Gastrocnemius medialis (tissue), 4 donors: Measurements from ENCODE around the gene FOXD4L1. TPM values are rescaled to one million over a fixed set of nuclear protein-coding genes. Genes with fewer than 3 reads are reported as not detected.
A peak's percentile ranks its signal among the peaks of the same experiment; 100 is the strongest.
"Not testable (repeated sequence)": the region's sequence is repeated elsewhere in the genome, so short reads cannot be mapped to it uniquely, and the experiment has no call there.

Source experiments
- ATAC-seq, 2 donors: fragments of 150-250 bp; one replicate each; pipeline ENCODE4 v1.9.1; 2016
- DNase-seq, 2 donors: peaks; one replicate each; pipeline ENCODE4 v3.0.0-alpha.2; 2019
- H3K27ac ChIP-seq, 4 donors: fragments of 200-600 bp; sonication (generic); 1 replicate in 1 of 4; 2 replicates in 3 of 4; pipeline ENCODE4 v1.5.1; 2016 to 2018; ENCODE audit warnings: mild to moderate bottlenecking in 2 of 4, moderate library complexity in 1 of 4
- H3K27me3 ChIP-seq, 3 donors: fragments of 200-600 bp; sonication (generic) in 2 of 3; 1 replicate in 1 of 3; 2 replicates in 2 of 3; pipeline versions ENCODE4 v1.5.1 to v1.6.0; 2016 to 2019; ENCODE audit warnings: mild to moderate bottlenecking in 1 of 3, moderate library complexity in 1 of 3
- H3K36me3 ChIP-seq, 2 donors: fragments of 200-600 bp; sonication (generic) in 1 of 2; one replicate each; pipeline ENCODE4 v1.5.1; 2017 to 2018
- H3K4me1 ChIP-seq, 2 donors: fragments of 200-600 bp; sonication (generic) in 1 of 2; one replicate each; pipeline ENCODE4 v1.5.1; 2016 to 2017; ENCODE audit warnings: mild to moderate bottlenecking in 2 of 2
- H3K4me3 ChIP-seq, 4 donors: fragments of 200-600 bp; sonication (generic) in 3 of 4; 1 replicate in 1 of 4; 2 replicates in 3 of 4; pipeline ENCODE4 v1.5.1; 2016 to 2019; ENCODE audit warnings: mild to moderate bottlenecking in 2 of 4
- H3K9me3 ChIP-seq, 3 donors: fragments of 200-600 bp; sonication (generic) in 2 of 3; 1 replicate in 1 of 3; 2 replicates in 2 of 3; pipeline ENCODE4 v1.5.1; 2016 to 2019
- CTCF ChIP-seq, 5 experiments: fragments of 450-650 bp in 3 of 5; fragments of 200-600 bp in 2 of 5; sonication (generic) in 2 of 5; IDR thresholded peaks in 4 of 5; conservative IDR thresholded peaks in 1 of 5; 1 replicate in 4 of 5; 2 replicates in 1 of 5; pipeline ENCODE4 v1.5.1; 2016 to 2019; ENCODE audit warnings: antibody characterized with exemption in 5 of 5, mild to moderate bottlenecking in 3 of 5, moderate library complexity in 3 of 5
- in situ Hi-C, 4 donors: fragments of 200-750 bp; cut with MboI; loops; one replicate each; pipeline versions ENCODE4 v1.15.0 to v1.8.0; 2017; ENCODE audit warnings: low sequenced_read_pairs in 4 of 4
- intact Hi-C: fragments of 100-400 bp; cut with DNase I; formaldehyde crosslinking; loops from one replicate; pipeline ENCODE4 v1.15.1; 2023; ENCODE audit warnings: low total_unique reads
- total RNA-seq, 4 donors: library from RNA; depleted of rRNA; stranded (reverse); fragments of >200 nt; gene quantifications; one replicate each; pipeline versions ENCODE4 v1.1.0 to v1.2.3, GENCODE V29; 2016

FOXD4L1 gene
- total RNA-seq, 4 donors from 2014 or later: 0.13 TPM; not detected in 3

GRCh38 chr2:113528126-113528525, 29.7 kb downstream of the FOXD4L1 start:
- H3K4me1 ChIP-seq, H3K27ac ChIP-seq, H3K36me3 ChIP-seq, H3K9me3 ChIP-seq, H3K27me3 ChIP-seq, ATAC-seq, DNase-seq, H3K4me3 ChIP-seq, in situ Hi-C loops, intact Hi-C loops: not testable (repeated sequence)

- in situ Hi-C loops, H3K27ac ChIP-seq, intact Hi-C loops: not testable (repeated sequence)
Measured at GRCh38 chr2:113528904-113529303, 30.4 kb downstream of the FOXD4L1 start.

GRCh38 chr2:113532991-113533390, 34.5 kb downstream of the FOXD4L1 start:
- H3K36me3 ChIP-seq, DNase-seq, H3K4me3 ChIP-seq, H3K27ac ChIP-seq, H3K4me1 ChIP-seq, H3K9me3 ChIP-seq, H3K27me3 ChIP-seq, intact Hi-C loops, ATAC-seq, in situ Hi-C loops: not testable (repeated sequence)

More at GRCh38 chr2:113528904-113529303, 30.4 kb downstream of the FOXD4L1 start:
- not testable (repeated sequence) for H3K27me3 ChIP-seq, H3K36me3 ChIP-seq, H3K4me1 ChIP-seq, H3K4me3 ChIP-seq, ATAC-seq, H3K9me3 ChIP-seq, DNase-seq

GRCh38 chr2:113536573-113536972, 38.1 kb downstream of the FOXD4L1 start:
- in situ Hi-C loops, H3K36me3 ChIP-seq, H3K9me3 ChIP-seq, intact Hi-C loops, H3K27ac ChIP-seq, H3K4me3 ChIP-seq, DNase-seq, H3K27me3 ChIP-seq, H3K4me1 ChIP-seq: not testable (repeated sequence)
- peak in 1 of 2 donors; percentile 52 for ATAC-seq

- H3K36me3 ChIP-seq, DNase-seq, H3K4me1 ChIP-seq, in situ Hi-C loops, ATAC-seq, H3K27me3 ChIP-seq, intact Hi-C loops, H3K27ac ChIP-seq, H3K9me3 ChIP-seq: not testable (repeated sequence)
- H3K4me3 ChIP-seq: peak overlapping the region in 1 of 4 donors; percentile 54
Measured at GRCh38 chr2:113540834-113541203, 42.4 kb downstream of the FOXD4L1 start.

- DNase-seq, H3K9me3 ChIP-seq, in situ Hi-C loops, H3K4me1 ChIP-seq, intact Hi-C loops, H3K27me3 ChIP-seq, H3K36me3 ChIP-seq: not testable (repeated sequence)
- Histone ChIP-seq H3K27ac (peak overlapping the region; percentile 4 to 72 (median 67)), H3K4me3 (peak overlapping the region; percentile 54 to 85 (median 61))
- ATAC-seq: peak; percentile 53 to 59
Measured at GRCh38 chr2:113541204-113541975, 42.9 kb downstream of the FOXD4L1 start.

GRCh38 chr2:113541976-113542485, 43.6 kb downstream of the FOXD4L1 start:
- H3K27ac ChIP-seq: peak overlapping the region in 1 of 4 donors; percentile 72
- H3K9me3 ChIP-seq, H3K27me3 ChIP-seq, H3K36me3 ChIP-seq, H3K4me1 ChIP-seq, DNase-seq, in situ Hi-C loops, intact Hi-C loops: not testable (repeated sequence)
- peak in 1 of 5 experiments; percentile 6 for TF ChIP-seq CTCF (IDR thresholded peaks at IDR 0.05 in 4 of 5, conservative IDR thresholded peaks at IDR 0.05 in 1 of 5)
- peak; percentile 34 to 59 for ATAC-seq
- peak overlapping the region; percentile 54 to 85 (median 61) for H3K4me3 ChIP-seq

- H3K36me3 ChIP-seq, H3K9me3 ChIP-seq, H3K27me3 ChIP-seq, in situ Hi-C loops, intact Hi-C loops, H3K4me1 ChIP-seq, DNase-seq, H3K27ac ChIP-seq: not testable (repeated sequence)
- H3K4me3 ChIP-seq: peak overlapping the region in 3 of 4 donors; percentile 54 to 62 (median 60)
- ATAC-seq: peak; percentile 13 to 18
Measured at GRCh38 chr2:113542529-113542928, 44.1 kb downstream of the FOXD4L1 start.

Other genes starting within 250 kb of the FOXD4L1 start
- 1 to 10 TPM in 3 of 4 donors, under 1 TPM in 1; 0.27 to 8.7 (median 2.1) TPM for gene PAX8, start 219.7 kb upstream of the FOXD4L1 start, total RNA-seq
- 10 to 100 TPM; 16.1 to 48.2 (median 34.0) TPM for gene ZNG1B, start 61.0 kb upstream of the FOXD4L1 start, total RNA-seq
- 1 to 10 TPM; 1.2 to 5.2 (median 2.7) TPM for gene RABL2A, start 128.6 kb downstream of the FOXD4L1 start, total RNA-seq